Measurements from ENCODE around the gene EFCAB8.

EFCAB8 gene

GRCh38 chr20:32858701-32859372, at the start of gene EFCAB8:
Gene EFCAB8 (plus strand): TSS chr20:32858923. CDS start chr20:32863793, 4,870 bp downstream.
- no peak for DNase-seq (ENCODE audit: low read depth)

GRCh38 chr20:32809907-32810306, 48.8 kb upstream of the EFCAB8 start:
- no peak for DNase-seq (ENCODE audit: low read depth)

- no peak for DNase-seq (ENCODE audit: low read depth)
Observed at GRCh38 chr20:32810941-32811340, 47.8 kb upstream of the EFCAB8 start.

- no peak for DNase-seq (ENCODE audit: low read depth)
Observed at GRCh38 chr20:32811886-32812285, 46.8 kb upstream of the EFCAB8 start.

- DNase-seq (ENCODE audit: low read depth): peak; percentile 58
Observed at GRCh38 chr20:32819992-32820697, 38.6 kb upstream of the EFCAB8 start.

GRCh38 chr20:32820698-32821377, 37.9 kb upstream of the EFCAB8 start:
- DNase-seq (ENCODE audit: low read depth): no peak

GRCh38 chr20:32822225-32822624, 36.5 kb upstream of the EFCAB8 start:
- no peak for DNase-seq (ENCODE audit: low read depth)

- DNase-seq (ENCODE audit: low read depth): no peak
Observed at GRCh38 chr20:32823078-32823477, 35.6 kb upstream of the EFCAB8 start.

- no peak for DNase-seq (ENCODE audit: low read depth)
Observed at GRCh38 chr20:32823737-32824588, 34.8 kb upstream of the EFCAB8 start.

- no peak for DNase-seq (ENCODE audit: low read depth)
Observed at GRCh38 chr20:32828029-32828680, 30.6 kb upstream of the EFCAB8 start.

- DNase-seq (ENCODE audit: low read depth): no peak
Observed at GRCh38 chr20:32829311-32830005, 29.3 kb upstream of the EFCAB8 start.

- DNase-seq (ENCODE audit: low read depth): no peak
Observed at GRCh38 chr20:32830437-32830836, 28.3 kb upstream of the EFCAB8 start.

GRCh38 chr20:32831982-32832381, 26.7 kb upstream of the EFCAB8 start:
- DNase-seq (ENCODE audit: low read depth): no peak

GRCh38 chr20:32832664-32833063, 26.1 kb upstream of the EFCAB8 start:
- no peak for DNase-seq (ENCODE audit: low read depth)

- no peak for DNase-seq (ENCODE audit: low read depth)
Observed at GRCh38 chr20:32834972-32835371, 23.8 kb upstream of the EFCAB8 start.

GRCh38 chr20:32837157-32837556, 21.6 kb upstream of the EFCAB8 start:
- DNase-seq (ENCODE audit: low read depth): no peak

GRCh38 chr20:32839227-32839981, 19.3 kb upstream of the EFCAB8 start:
- DNase-seq (ENCODE audit: low read depth): no peak

GRCh38 chr20:32839982-32840285, 18.8 kb upstream of the EFCAB8 start:
- no peak for DNase-seq (ENCODE audit: low read depth)

GRCh38 chr20:32841174-32841573, 17.5 kb upstream of the EFCAB8 start:
- DNase-seq (ENCODE audit: low read depth): no peak

- DNase-seq (ENCODE audit: low read depth): no peak
Observed at GRCh38 chr20:32841632-32842031, 17.1 kb upstream of the EFCAB8 start.

All from activated gamma-delta T cell treated with anti-CD3 and anti-CD28 coated beads, Interleukin-2, amount 50 U/mL, for 16 hours (primary cell).